Neural crest cell (in vitro differentiated cells): Measurements from ENCODE around the gene TLE4. TPM values are rescaled to one million over a fixed set of nuclear protein-coding genes. Genes with fewer than 3 reads are reported as not detected.
"Not testable (repeated sequence)": the region's sequence is repeated elsewhere in the genome, so short reads cannot be mapped to it uniquely, and the experiment has no call there.

Experiments used
- DNase-seq: peaks from one replicate; pipeline ENCODE4 v3.0.0; 2021; ENCODE audit warnings: low read depth, mixed read lengths, low spot score
- H3K27ac Mint-ChIP-seq: one replicate; pipeline ENCODE4 v1.8.0; 2021; ENCODE audit warnings: mild to moderate bottlenecking, mixed read lengths; ENCODE audit not compliant: unreplicated experiment
- H3K27me3 Mint-ChIP-seq: 2 replicates; pipeline ENCODE4 v1.8.0; 2021; ENCODE audit warnings: low read depth, mild to moderate bottlenecking, mixed read lengths
- H3K36me3 Mint-ChIP-seq: 2 replicates; pipeline ENCODE4 v1.8.0; 2021; ENCODE audit warnings: low read depth, mild to moderate bottlenecking, mixed read lengths
- H3K4me1 Mint-ChIP-seq: 2 replicates; pipeline ENCODE4 v1.8.0; 2021; ENCODE audit warnings: mixed read lengths
- H3K4me3 Mint-ChIP-seq: one replicate; pipeline ENCODE4 v1.8.0; 2021; ENCODE audit warnings: mild to moderate bottlenecking, mixed read lengths
- H3K9me3 Mint-ChIP-seq: 2 replicates; pipeline ENCODE4 v1.8.0; 2021; ENCODE audit warnings: mixed read lengths
- CTCF ChIP-seq: fragments of 200-600 bp; sonication (generic); conservative IDR thresholded peaks from 2 replicates; pipeline ENCODE4 v1.5.0; 2021; ENCODE audit warnings: antibody characterized with exemption, mild to moderate bottlenecking
- total RNA-seq: library from RNA; stranded (reverse); gene quantifications from 2 replicates; pipeline ENCODE4 v1.2.1, GENCODE V29; 2021

TLE4 gene
- total RNA-seq, 1 donor from 2014 or later = 85.8 TPM

- H3K27me3 Mint-ChIP-seq = no peaks in the 10 kb centered on the region
- no peak overlapping the region for H3K27ac Mint-ChIP-seq
- no peak for TF ChIP-seq CTCF
- DNase-seq = no peak
- H3K4me3 Mint-ChIP-seq = no peak overlapping the region
- H3K9me3 Mint-ChIP-seq = no peaks in the 10 kb centered on the region
- H3K36me3 Mint-ChIP-seq = peaks cover 6% of the 10 kb centered on the region
- peaks cover 22% of the 10 kb centered on the region for H3K4me1 Mint-ChIP-seq
Observed at GRCh38 chr9:79651251-79651795, 79.6 kb downstream of the TLE4 start.

- H3K4me1 Mint-ChIP-seq = peaks cover 27% of the 10 kb centered on the region
Observed at GRCh38 chr9:79652598-79652997, 80.8 kb downstream of the TLE4 start.

GRCh38 chr9:79654591-79655382, 83.0 kb downstream of the TLE4 start:
- H3K36me3 Mint-ChIP-seq = peaks cover 19% of the 10 kb centered on the region
- H3K9me3 Mint-ChIP-seq, H3K27me3 Mint-ChIP-seq, H3K4me3 Mint-ChIP-seq, H3K27ac Mint-ChIP-seq, DNase-seq: not testable (repeated sequence)
- peaks cover 36% of the 10 kb centered on the region for H3K4me1 Mint-ChIP-seq

More at GRCh38 chr9:79652598-79652997, 80.8 kb downstream of the TLE4 start:
- H3K27me3 Mint-ChIP-seq = no peaks in the 10 kb centered on the region
- no peak overlapping the region for H3K4me3 Mint-ChIP-seq
- no peak for DNase-seq
- peaks cover 14% of the 10 kb centered on the region for H3K36me3 Mint-ChIP-seq
- H3K9me3 Mint-ChIP-seq = no peaks in the 10 kb centered on the region
- no peak for TF ChIP-seq CTCF
- H3K27ac Mint-ChIP-seq = no peak overlapping the region

GRCh38 chr9:79655551-79655950, 83.8 kb downstream of the TLE4 start:
- Mint-ChIP-seq H3K4me3 (no peak overlapping the region), H3K27ac (no peak overlapping the region), H3K36me3 (peaks cover 19% of the 10 kb centered on the region), H3K27me3 (no peaks in the 10 kb centered on the region), H3K4me1 (peaks cover 39% of the 10 kb centered on the region), H3K9me3 (no peaks in the 10 kb centered on the region)
- DNase-seq = no peak
- TF ChIP-seq CTCF = no peak

GRCh38 chr9:79656169-79656568, 84.4 kb downstream of the TLE4 start:
- H3K4me3 Mint-ChIP-seq = no peak overlapping the region
- peaks cover 19% of the 10 kb centered on the region for H3K36me3 Mint-ChIP-seq
- no peaks in the 10 kb centered on the region for H3K27me3 Mint-ChIP-seq
- H3K27ac Mint-ChIP-seq = no peak overlapping the region
- H3K4me1 Mint-ChIP-seq = peaks cover 39% of the 10 kb centered on the region
- no peak for TF ChIP-seq CTCF
- H3K9me3 Mint-ChIP-seq = no peaks in the 10 kb centered on the region
- no peak for DNase-seq

GRCh38 chr9:79657891-79658290, 86.1 kb downstream of the TLE4 start:
- H3K27me3 Mint-ChIP-seq = no peaks in the 10 kb centered on the region
- TF ChIP-seq CTCF = no peak
- H3K4me3 Mint-ChIP-seq = no peak overlapping the region
- H3K27ac Mint-ChIP-seq = no peak overlapping the region
- peaks cover 19% of the 10 kb centered on the region for H3K36me3 Mint-ChIP-seq
- H3K9me3 Mint-ChIP-seq = no peaks in the 10 kb centered on the region
- DNase-seq = no peak
- H3K4me1 Mint-ChIP-seq = peaks cover 48% of the 10 kb centered on the region
